ENCODE results near the gene RSF1.

DNA sequence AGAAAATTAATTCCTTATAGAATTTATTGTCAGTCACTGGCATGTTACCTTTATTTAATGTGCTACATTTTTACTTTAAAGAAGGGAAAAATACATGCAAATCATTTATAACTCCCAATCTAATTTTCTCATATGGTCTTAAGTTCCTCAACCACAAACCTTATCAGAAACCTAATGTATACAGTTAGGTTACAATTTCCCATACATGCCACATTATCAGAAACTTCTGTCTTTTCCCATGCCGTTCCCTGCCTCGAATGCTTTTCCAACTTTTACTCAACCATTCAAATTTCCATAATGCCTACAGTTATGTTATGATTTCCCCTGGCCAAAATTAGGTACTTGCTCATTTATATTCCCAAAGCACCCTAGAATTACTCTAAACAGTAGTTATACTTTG, 13.5 kb downstream of the RSF1 start:
- TF ChIP-seq, protein P1, sequence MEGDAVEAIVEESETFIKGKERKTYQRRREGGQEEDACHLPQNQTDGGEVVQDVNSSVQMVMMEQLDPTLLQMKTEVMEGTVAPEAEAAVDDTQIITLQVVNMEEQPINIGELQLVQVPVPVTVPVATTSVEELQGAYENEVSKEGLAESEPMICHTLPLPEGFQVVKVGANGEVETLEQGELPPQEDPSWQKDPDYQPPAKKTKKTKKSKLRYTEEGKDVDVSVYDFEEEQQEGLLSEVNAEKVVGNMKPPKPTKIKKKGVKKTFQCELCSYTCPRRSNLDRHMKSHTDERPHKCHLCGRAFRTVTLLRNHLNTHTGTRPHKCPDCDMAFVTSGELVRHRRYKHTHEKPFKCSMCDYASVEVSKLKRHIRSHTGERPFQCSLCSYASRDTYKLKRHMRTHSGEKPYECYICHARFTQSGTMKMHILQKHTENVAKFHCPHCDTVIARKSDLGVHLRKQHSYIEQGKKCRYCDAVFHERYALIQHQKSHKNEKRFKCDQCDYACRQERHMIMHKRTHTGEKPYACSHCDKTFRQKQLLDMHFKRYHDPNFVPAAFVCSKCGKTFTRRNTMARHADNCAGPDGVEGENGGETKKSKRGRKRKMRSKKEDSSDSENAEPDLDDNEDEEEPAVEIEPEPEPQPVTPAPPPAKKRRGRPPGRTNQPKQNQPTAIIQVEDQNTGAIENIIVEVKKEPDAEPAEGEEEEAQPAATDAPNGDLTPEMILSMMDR (IDR thresholded peaks at IDR 0.05) = no peak
- TF ChIP-seq POLR2A (IDR thresholded peaks at IDR 0.05) = no peak

All from stomach (tissue), 4 donors.